Retina (tissue), 1 donor: ENCODE data around the gene ATP6V1A.
A peak's percentile ranks its signal among the peaks of the same experiment; 100 is the strongest.

ENCODE experiments used
- DNase-seq: peaks from one replicate; pipeline ENCODE4 v3.0.0-alpha.2; 2016

The ATP6V1A gene

DNA sequence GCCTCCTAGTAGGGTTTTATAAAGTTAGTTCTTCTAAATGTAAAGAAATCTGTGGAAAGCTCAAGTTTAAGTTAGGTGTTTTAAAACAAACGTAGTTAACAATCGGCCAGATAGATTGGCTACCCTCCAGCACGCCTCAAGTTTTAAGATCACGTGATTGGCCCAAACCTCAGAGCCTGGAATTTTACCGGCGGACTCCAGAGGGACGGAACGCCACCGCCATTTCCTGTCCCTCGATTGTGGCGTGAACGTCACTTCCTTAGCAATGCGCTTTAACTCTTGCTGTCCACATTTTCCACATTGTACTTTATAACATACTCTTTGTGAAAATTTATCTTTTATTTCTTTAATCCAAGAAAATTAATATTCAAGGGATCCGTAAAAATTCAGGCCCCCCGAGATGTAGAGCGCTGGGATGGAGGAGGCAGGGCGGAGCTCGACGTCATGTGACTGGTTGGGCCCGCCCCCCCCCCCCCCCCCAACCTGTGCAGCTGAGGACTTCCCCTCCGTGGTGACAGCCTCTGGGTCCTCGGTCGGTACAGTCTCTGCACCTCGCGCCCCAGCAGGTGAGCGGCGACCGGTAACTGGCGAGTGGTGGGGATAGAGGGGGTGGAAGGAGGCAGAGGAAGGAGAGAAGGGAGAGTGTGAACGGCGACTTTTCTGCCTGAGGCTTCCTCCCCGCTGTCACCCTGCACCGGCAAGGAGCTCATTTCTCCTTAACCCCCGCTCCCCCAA, at the start of gene ATP6V1A:
Gene ATP6V1A, plus strand, starts transcription at position 488 of the 735 bp plus-strand sequence. CDS start 31,719 bp downstream, outside the sequence.
- peak; percentile 97 for DNase-seq

DNA sequence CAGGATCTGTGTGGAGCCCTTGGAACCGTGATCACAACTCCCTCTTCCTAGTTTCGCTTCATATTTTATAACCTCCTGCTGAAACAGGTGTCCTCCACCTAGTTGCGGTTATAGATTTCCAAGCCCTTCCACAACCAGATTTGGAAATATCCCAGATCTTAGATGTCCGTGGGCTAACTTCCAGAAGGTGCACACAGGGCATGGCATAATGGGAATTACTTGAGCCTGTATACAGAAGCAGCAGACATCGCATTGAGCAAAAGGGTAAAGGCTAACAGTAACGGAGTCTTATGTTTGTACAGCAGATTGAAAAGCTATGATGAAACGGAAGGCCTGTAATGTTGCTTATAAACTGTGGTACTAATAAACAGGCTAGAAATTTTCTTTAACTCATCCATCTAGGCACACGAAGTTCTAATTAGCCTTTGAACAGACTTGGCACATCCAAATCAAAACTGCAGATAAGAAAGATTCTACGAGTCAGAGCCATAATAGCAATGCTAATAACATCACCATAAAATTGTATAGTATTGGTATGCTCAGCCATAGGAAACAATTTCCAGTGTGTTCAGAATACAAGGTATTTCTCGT, 49.2 kb upstream of the ATP6V1A start:
- no peak for DNase-seq

DNA sequence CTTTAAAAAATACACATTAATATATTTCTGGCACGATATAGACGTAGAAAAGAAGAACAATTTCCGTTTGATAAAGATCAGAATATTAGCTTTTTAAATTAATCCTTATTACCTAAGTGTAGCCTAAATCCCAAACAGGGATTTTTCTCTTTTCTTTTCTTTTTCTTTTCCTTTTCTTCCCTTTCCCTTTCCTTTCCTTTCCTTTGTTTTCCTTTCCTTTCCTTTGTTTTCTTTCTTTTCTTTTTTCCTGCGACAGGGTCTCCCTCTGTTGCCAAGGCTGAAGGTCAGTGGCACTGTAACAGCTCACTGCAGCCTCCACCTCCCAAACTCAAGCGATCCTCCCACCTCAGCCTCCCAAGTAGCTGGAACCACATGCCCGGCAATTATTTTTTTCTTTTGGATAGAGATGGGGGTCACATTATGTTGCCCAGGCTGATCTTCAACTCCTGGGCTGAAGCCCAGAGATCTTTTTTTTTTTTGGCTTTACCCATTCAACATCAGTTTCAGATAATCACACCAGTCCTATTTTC, 48.6 kb upstream of the ATP6V1A start:
- no peak for DNase-seq

DNA sequence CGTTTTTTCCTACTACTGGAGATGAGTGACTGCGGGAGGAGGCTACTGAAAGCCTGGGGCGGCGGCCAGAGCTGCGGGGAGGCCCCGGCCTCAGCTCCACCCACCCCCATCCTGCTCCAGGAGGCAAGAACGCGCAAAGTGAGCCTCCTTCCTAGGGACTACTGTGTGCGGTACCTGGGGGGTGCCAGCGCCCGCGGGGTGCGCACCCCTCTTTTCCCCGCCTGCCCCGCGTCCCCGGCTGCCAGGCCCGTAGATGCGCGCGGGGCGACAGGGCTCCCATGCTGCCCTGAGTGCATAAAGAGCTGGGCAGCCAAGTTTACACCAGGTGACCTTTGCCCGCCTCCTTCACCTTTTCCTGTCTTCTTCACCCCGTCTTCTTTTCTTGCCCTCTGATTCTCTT, 47.9 kb upstream of the ATP6V1A start:
- DNase-seq, result peak; percentile 10

DNA sequence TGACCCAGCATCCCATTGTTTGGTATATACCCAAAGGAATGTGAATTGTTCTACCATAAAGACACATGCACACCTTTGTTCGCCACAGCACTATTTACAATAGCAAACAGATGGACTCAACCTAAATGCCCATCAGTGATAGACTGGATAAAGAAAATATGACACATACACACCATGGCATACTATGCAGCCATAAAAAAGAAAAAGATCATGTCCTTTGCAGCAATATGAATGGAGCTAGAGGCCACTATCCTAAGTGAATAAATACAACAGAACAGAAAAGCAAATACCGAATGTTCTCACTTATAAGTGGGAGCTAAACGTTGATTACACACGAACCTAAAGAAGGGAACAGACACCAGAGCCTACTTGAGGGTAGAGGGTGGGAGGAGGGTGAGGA, 39.0 kb upstream of the ATP6V1A start:
- DNase-seq, result no peak

DNA sequence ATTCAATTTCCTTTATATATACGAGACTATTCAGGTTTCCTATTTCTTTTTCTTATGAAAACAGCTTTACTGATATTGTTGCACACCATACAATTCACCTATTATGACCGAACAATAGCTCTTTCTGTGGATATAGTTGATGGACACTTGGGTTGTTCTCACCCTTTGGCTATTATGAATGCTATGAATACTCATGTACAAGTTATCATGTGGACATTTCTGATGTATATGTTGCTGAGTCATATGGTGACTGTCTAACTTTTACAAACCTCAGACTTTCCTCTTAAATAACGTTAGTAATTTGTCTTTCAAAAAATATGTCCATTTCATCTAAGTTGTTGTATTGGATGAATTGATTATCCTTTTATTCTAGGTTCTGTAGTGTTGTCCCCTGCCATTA, 34.7 kb upstream of the ATP6V1A start:
- DNase-seq, result no peak

DNA sequence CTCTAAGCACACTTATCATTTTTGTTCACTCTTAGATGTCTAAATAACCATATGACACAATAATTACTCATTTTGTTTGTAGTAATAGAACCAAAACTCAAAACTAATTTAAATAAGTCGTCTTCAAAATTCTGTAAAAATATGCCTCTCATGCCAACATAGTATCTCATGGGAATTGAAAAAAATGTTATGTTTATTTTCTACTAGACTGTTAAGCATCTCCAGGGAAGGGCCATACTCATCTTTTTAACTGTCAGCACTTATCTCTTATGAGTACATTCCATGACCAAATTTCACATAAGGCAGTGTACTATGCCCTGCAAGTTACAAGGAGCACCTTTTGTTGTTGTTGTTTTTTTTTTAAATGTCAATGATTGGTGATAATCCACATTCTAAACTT, 32.1 kb upstream of the ATP6V1A start:
- DNase-seq, result no peak

DNA sequence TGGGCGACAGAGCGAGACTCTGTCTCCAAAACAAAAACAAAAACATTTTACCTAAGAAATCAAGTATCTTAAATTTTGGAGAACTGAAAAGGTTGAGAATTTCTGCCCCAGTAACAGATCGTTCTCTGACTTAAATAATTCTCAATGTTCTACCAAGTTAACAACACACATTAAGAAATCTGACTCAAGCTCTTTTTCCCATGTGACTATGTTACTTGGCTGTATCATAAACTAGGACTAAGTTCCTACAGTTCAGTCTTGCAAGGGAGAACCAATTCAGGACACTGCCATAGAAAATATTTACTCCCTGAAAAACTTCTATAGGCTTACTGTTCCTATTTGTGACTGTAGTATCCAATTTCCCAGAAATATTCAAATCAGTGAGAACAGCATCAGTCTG, 29.5 kb upstream of the ATP6V1A start:
- no peak for DNase-seq

DNA sequence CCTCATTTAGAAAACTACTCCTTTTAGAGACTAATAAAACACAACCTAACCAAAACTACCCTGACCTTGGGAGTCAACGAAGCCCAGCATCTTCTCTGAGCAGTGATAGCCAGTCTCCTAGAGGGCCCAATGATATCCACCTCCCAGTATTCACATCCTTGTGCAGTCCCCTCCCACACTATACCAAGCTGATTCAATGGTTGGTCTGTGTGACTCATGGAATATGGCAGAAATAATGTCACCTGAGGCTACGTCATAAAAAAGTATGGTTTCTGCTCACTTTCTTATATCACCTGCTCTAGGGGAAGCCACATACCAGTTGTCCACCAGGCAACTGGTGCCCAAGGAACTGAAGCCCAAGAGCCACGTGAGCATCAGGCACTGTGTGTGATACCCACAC, 29.0 kb upstream of the ATP6V1A start:
- no peak for DNase-seq

DNA sequence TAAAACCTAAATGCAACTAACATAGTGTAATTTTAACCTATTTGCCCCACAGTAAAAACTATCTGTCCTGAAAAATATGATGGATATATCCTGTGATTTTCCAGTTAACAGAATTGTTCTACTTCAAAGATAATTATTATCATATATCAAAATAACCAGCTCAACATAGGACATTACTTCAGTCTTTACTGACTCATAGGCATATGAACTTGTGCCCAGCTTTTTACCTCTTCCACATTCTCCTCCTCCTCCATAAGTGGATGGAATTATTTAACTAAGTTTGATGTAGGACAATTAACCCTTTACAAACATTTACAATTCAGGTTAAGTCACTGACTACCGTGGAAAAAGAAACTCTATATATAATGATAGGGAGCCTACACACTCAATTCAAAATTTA, 27.5 kb upstream of the ATP6V1A start:
- DNase-seq, result no peak

DNA sequence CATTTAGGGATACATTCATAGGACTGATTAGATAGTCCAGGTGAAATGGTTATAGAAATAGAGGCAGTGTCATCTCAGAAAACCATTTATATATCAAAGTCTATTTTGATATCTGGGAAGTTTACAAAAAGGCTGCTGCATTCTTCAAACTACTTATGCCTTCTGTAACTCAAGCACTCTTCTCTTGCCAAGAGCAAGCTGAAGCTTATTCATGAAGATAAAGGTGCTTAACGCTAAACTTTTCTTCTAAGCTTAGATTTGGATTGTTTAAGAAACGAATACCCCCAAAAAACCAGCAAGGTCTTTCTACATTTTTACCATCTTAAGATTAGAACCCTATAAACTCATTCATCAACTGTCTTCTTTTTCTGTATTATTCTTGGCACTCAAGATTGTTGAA, 27.1 kb upstream of the ATP6V1A start:
- no peak for DNase-seq

DNA sequence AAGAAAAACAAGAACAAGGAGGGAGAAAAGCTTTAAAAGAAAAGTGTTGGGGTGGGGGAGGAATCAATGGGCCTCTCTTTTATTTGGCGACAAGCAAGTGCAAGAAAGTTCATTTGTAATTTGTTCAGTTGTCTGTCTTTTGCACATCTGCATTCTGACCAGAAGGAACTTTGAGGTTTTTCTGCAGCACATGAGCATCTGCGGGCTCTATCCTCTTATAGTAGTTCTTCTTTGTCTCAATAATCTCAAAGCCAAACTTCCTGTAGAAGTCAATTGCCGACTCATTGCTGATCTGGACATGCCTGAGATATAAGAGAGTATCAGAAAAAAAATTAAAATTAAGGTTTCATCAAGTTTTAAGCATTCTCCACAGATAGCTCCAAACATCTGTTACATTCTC, 25.2 kb upstream of the ATP6V1A start:
- no peak for DNase-seq

DNA sequence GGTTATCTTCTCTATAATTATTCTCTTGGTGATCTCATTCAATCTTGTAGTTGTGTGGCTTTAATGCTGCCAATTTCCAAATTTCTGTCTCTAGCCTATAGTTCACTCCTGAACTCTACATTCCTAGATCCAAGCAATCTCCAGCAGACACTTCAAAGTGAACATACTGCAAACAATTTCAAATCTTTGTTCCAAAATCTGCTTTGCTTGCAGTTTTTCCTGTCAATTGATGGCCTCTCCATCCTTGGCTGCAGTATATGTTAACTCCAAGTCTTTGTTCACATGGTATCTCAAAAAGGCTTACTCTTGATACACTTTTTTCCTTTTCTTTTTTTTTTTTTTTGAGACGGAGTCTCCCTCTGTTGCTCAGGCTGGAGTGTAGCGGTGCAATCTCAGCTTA, 18.2 kb upstream of the ATP6V1A start:
- DNase-seq, result no peak

DNA sequence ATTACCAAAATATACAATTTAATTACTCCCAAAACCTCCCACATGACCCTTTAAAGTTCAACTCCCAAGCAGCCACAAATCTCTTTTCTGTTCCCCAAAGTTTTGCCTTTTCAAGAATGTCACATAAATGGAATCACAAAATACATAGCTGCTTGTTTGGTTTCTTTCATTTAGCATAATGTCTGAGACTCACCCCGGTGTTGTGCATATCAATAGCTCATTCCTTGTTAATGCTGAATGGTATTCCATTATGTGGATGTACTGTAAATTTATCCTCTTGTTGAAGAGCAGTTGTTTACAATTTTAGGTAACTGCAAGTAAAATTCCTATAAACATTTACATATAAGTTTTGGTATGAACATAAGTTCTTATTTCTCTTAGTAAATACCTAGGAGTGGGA, 16.3 kb upstream of the ATP6V1A start:
- DNase-seq, result no peak

DNA sequence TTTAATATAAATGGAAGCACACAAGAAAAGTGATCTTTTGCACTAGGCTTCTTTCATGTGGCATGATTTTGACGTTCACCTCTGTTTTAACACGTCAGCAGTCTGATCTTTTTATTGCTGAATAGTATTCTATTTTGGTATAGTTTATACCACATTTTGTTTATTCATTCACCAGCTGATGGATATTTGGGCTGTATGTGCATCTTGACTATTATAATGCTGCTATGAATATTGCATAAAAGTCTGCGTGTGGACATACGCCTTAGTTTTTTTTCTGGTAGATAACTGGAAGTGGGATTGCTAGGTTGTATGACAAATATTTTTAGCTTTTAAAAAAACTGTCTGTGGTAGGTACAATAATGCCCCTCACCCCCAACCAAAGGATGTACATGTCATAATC, 15.1 kb upstream of the ATP6V1A start:
- no peak for DNase-seq

DNA sequence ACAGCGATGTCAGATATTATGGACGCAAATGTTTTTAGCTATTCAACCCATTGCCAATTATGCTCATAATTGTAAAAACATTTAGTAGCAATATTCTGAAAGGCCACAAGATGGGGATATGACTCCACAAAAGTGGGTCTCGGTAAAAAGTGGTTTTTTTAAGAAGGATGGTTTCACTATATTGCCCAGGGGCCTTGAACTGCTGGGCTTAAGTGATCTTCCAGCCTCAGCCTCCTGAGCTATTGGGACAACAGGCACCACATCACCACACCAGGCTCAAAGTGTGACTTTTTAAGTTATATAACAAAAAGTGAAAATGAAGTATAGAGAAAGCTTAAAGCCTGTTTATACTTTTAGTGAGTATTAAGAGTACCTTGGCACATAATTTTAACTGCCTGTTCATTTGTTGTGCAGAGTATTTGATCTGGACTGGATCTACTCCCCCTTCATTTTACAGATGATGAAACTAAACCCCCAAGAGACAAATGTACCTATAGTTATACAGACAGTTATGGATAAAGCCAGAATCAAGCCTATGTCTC, 10.2 kb upstream of the ATP6V1A start:
- peak; percentile 56 for DNase-seq

DNA sequence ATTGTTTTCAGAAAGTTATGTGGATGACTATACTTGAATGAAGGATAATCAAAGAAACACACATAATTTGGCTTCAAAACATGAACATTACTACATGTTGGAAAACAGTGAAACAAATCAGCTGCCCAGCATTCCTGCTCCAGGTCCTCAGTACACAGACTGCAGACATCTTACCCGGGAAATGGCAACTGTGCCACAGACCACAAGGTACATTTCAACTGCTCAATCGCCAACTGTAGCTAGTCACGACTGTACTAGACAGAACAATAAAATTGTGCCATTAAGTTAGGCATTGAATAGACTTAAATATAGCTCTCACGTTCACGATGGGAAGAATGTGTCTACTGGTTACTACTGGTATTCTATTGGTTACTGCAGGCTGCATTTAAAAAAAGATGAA, 5.7 kb upstream of the ATP6V1A start:
- no peak for DNase-seq

DNA sequence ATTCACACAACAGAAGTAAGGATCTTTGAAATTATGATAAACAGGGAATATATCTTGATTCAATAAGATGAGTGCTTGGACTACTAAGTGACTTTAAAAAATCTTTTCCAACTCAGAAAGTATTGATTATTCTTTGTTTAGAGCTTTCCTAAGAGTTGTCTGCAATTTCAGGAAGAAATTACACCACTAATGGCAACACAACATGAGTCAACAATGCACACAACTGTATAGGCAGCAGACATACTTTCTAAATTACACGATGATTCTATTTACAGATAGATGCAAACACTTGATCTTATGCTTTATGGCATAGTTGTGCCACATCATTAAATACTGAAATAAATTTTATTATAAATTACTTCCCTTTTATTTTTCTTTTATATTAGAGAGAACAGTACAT, 5.2 kb upstream of the ATP6V1A start:
- DNase-seq, result no peak

DNA sequence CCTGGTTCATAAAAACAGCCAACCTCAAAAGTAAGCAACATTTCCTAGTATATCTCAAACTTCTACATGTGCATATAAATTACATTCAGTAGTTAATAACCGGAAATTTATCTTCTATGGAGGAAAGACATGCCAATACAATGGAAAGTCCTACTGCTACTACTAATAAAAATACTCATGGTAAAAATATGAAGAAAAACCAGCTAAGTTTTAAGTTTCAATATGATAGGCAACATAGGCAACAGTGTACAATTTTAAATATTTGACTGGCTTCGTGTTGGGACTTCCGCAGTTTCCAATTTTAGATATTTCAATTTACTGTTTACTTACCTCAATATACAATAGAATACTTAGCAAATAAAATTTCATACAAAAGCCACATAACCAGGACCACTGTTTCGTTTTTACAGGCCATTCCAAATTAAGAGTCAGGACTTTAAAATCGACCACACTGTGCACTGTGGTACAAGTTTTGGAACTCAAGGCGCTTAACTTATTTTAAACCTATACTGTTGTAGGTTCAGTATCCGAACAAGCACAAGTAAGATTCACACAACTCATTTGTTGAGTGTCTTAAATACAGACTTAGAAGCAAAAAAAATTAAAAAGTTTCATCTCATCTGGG, 3.7 kb upstream of the ATP6V1A start:
- no peak for DNase-seq

DNA sequence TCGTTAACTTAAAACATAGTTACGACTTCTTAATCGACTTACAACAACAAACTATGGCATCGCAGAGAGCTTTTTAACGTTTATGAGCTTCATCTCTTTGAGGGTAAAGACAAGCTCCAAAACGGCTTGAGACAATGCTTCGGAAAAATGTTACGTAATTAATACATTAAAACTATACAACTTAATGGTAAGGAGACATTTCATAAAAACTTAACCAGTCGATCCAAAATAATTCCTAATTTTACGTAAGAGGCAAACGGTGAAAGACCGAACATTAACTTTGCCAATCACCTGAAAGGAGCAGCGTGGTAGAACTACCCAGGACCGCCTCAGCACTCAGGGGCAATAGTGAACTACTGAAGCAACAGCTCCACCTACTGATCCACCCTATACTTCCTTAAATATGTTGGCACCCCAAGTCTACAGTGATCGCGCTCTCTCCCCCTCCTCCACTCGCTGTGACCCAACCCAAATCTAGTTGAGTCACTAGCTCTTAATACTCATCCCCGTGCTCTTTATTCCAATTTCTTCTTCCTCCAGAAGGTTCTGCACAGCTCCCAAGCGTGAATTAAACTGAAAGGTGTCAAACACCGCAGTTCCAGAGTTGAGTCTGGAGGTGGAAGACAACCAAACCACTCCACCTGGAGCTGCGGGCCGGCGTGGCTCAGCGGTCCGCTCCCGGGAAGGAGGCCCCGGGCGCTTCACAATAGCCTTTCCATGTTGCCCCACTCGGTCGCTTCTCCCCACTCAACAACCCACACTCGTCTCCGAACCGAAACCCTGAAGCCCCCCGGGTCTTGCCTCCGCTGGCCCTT, 1.7 kb upstream of the ATP6V1A start:
- DNase-seq, result no peak

DNA sequence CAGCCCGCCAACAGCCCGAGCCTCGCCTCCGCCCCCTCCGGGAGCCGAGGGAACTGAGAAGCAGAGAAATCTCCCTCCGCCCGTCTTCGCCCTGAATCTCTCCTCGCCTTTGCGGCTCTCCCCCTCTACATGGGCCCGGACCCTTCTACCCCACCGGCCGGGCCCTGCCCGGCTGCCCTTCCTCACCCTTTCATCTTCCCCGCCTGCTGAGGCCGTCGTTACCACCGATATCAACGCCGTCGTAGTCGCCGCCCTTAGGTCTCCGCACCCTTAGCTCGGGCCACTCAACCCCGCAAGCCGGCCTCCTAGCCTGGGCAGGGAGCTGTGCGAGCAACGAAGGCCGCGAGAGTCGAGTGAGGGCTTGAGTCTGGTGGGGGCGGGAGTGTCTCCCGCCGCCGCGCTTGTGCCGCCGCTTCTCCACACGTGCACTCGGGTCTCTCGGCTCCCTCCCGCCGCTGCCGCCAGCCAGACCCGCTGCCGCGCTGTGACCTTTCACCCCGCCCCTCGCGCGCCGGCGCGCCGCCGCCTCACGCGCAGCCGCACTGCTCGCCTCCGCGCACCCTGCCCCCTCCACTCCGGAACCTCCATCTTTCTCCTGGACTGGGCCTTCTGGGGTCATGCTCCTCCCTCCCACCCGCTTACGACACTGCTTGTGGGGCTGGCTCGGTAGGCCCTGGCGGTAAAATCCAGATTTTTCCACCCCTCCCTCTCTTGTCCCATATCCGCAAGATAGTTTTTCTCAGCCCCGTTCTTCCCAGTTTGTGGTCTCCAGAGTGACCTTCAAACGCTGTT, 883 bp upstream of the ATP6V1A start, which contains the start of gene NAA50:
Gene NAA50, minus strand, starts transcription at position 494 of the 792 bp plus-strand sequence. Its CDS starts 300 bp downstream, at position 194.
- peak; percentile 97 for DNase-seq
